Heart left ventricle (tissue), 13 donors: Measurements from ENCODE around the gene COA6.

Experiments
- CTCF ChIP-seq, 12 donors: fragments of 200-600 bp; sonication (generic) in 4 of 12; IDR thresholded peaks; one replicate each; pipeline versions ENCODE4 v1.5.0 to v1.8.0; 2018 to 2022; ENCODE audit warnings: antibody characterized with exemption in 12 of 12, mild to moderate bottlenecking in 5 of 12
- POLR2A ChIP-seq, 2 donors: fragments of 450-650 bp; IDR thresholded peaks; one replicate each; pipeline ENCODE4 v1.6.1; 2017; ENCODE audit warnings: antibody characterized with exemption in 2 of 2, mild to moderate bottlenecking in 2 of 2, moderate library complexity in 2 of 2
- donor health status: ischemic (EF 13 %, LVEDD 7.1; RV severe dilation, severe dysfunction).
- donor health status: DM: no; HTN: yes; CAD: no.
- donor health status: DM: no; HTN: no; CAD: no.
- donor health status: ischemic (EF 25% LVEDD 6.9; RV normal size, moderate dysfunction).
- donor health status: ischemic (EF 25% LVEDD 5.7; RV mildly dilated, moderate dysfunction).
- donor health status: ischemic (EF 35%, LVEDD 5.7; RV mildly dilated, moderate dysfunction).
- donor health status: nonischemic (EF 11% LVEDD 7.7; RV severe dilation, severe dysfunction).
- donor health status: DM: yes; HTN: yes; CAD: no.
- donor health status: PGD.
- donor health status: ischemic (EF 29% LVEDD 5.4; RV normal size, mild dysfunction).
- donor health status: nonischemic (EF 23%, LVEDD 6.1; RV moderate dilation, normal function).

DNA sequence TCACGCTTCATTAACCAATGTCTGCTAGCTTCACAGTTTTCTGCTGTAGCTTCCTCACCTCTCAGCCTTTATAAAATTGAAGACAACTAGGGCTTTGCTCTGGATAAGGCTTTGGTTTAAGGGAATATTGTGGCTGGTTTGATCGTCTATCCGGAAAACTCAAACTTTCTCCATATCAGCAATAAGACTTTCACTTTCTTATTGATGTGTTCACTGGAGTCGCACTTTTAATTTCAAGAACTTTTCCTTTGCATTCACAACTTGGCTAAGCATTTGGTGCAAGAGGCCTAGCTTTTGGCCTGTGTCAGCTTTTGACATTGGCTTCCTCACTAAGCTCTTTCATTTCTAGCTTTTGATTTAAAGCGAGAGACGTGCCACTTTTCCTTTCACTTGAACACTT lies 12.9 kb downstream of the COA6 start:
- no peak for TF ChIP-seq CTCF (IDR thresholded peaks at IDR 0.05)
- TF ChIP-seq POLR2A (IDR thresholded peaks at IDR 0.05): no peak
